ENCODE results near the gene KRT82.

GRCh38 chr12:52379536-52379935 lies 26.6 kb downstream of the KRT82 start:
- TF ChIP-seq CTCF (IDR thresholded peaks at IDR 0.05) (no peak), POLR2A (IDR thresholded peaks at IDR 0.05) (no peak)
